DMS53 treated with DMSO at 0.1 percent for 48 hours (cell line): ENCODE measurements around the gene SLC12A3.

Source experiments
- DNase-seq: peaks from one replicate; lab custom pipeline; 2025; ENCODE audit not compliant: unreplicated experiment; lab: John Stamatoyannopoulos, UW

SLC12A3 gene

GRCh38 chr16:56936950-56937349 is 71.9 kb downstream of the SLC12A3 start:
- DNase-seq: no peak

GRCh38 chr16:56938664-56939513 is 73.9 kb downstream of the SLC12A3 start:
- DNase-seq: no peak

GRCh38 chr16:56939801-56940200 is 74.8 kb downstream of the SLC12A3 start:
- DNase-seq: no peak

- no peak for DNase-seq
Observed at GRCh38 chr16:56941092-56941491, 76.1 kb downstream of the SLC12A3 start.

GRCh38 chr16:56941856-56942331 is 76.9 kb downstream of the SLC12A3 start:
- no peak for DNase-seq

- DNase-seq: no peak
Observed at GRCh38 chr16:56943761-56944375, 78.9 kb downstream of the SLC12A3 start.

- peak; percentile 34 for DNase-seq
Observed at GRCh38 chr16:56944954-56945839, 80.2 kb downstream of the SLC12A3 start.

GRCh38 chr16:56945847-56946527 is 81.0 kb downstream of the SLC12A3 start:
- DNase-seq: no peak

GRCh38 chr16:56946767-56947603 is 82.0 kb downstream of the SLC12A3 start:
- DNase-seq: no peak

- DNase-seq: no peak
Observed at GRCh38 chr16:56947604-56947995, 82.6 kb downstream of the SLC12A3 start.

GRCh38 chr16:56948234-56948633 is 83.2 kb downstream of the SLC12A3 start:
- DNase-seq: no peak

GRCh38 chr16:56950051-56950450 is 85.0 kb downstream of the SLC12A3 start:
- no peak for DNase-seq

- no peak for DNase-seq
Observed at GRCh38 chr16:56950455-56950854, 85.4 kb downstream of the SLC12A3 start.

GRCh38 chr16:56950881-56951771 is 86.1 kb downstream of the SLC12A3 start:
- DNase-seq: peak; percentile 49

GRCh38 chr16:56953006-56953405 is 88.0 kb downstream of the SLC12A3 start:
- DNase-seq: no peak

- DNase-seq: no peak
Observed at GRCh38 chr16:56956076-56956475, 91.1 kb downstream of the SLC12A3 start.

GRCh38 chr16:56956756-56957155 is 91.7 kb downstream of the SLC12A3 start:
- DNase-seq: no peak

- no peak for DNase-seq
Observed at GRCh38 chr16:56960681-56961281, 95.8 kb downstream of the SLC12A3 start.
